H9 (cell line): ENCODE data around the gene PMS1. TPM values are rescaled to one million over a fixed set of nuclear protein-coding genes. Genes with fewer than 3 reads are reported as not detected.

Experiments used
- DNase-seq: peaks from one replicate; pipeline ENCODE4 v3.0.0-alpha.2; 2017
- H2AFZ ChIP-seq: one replicate; pipeline ENCODE4 v1.6.1; 2013; ENCODE audit warnings: mild to moderate bottlenecking, low read length, control low read depth, moderate library complexity
- H2AK5ac ChIP-seq: 2 replicates; pipeline ENCODE4 v1.6.1; 2013; ENCODE audit warnings: low read length, control low read depth, mixed read lengths; ENCODE audit not compliant: insufficient read length
- H2BK120ac ChIP-seq: one replicate; pipeline ENCODE4 v1.6.1; 2013; ENCODE audit warnings: low read depth, mild to moderate bottlenecking, low read length, control low read depth, inconsistent platforms; ENCODE audit not compliant: poor library complexity, severe bottlenecking
- H2BK12ac ChIP-seq: 2 replicates; pipeline ENCODE4 v1.6.1; 2013; ENCODE audit warnings: low read length, control low read depth, mixed read lengths, low read depth; ENCODE audit not compliant: insufficient read length
- H2BK15ac ChIP-seq: 2 replicates; pipeline ENCODE4 v1.6.1; 2013; ENCODE audit warnings: low read depth, low read length, control low read depth
- H2BK20ac ChIP-seq: one replicate; pipeline ENCODE4 v1.6.1; 2013; ENCODE audit warnings: low read depth, mild to moderate bottlenecking, low read length, control low read depth, inconsistent platforms; ENCODE audit not compliant: poor library complexity, severe bottlenecking
- H2BK5ac ChIP-seq: 2 replicates; pipeline ENCODE4 v1.6.1; 2013; ENCODE audit warnings: low read length, control low read depth, mixed read lengths; ENCODE audit not compliant: insufficient read length
- H3K14ac ChIP-seq: 2 replicates; pipeline ENCODE4 v1.6.1; 2013; ENCODE audit warnings: low read length, control low read depth; ENCODE audit not compliant: insufficient read depth
- H3K18ac ChIP-seq: 2 replicates; pipeline ENCODE4 v1.6.1; 2013; ENCODE audit warnings: low read depth, mild to moderate bottlenecking, mixed read lengths, low read length, control low read depth; ENCODE audit not compliant: insufficient read length
- H3K23ac ChIP-seq: 2 replicates; pipeline ENCODE4 v1.6.1; 2013; ENCODE audit warnings: low read length, control low read depth, mixed read lengths, low read depth; ENCODE audit not compliant: insufficient read length
- H3K23me2 ChIP-seq: 2 replicates; pipeline ENCODE4 v1.6.1; 2013; ENCODE audit warnings: low read depth, mild to moderate bottlenecking, mixed read lengths, low read length, control low read depth; ENCODE audit not compliant: insufficient read length, poor library complexity, severe bottlenecking
- H3K27ac ChIP-seq: 2 replicates; pipeline ENCODE4 v1.5.1; 2013; ENCODE audit warnings: low read length, control low read depth, mixed read lengths, low read depth; ENCODE audit not compliant: insufficient read length
- H3K27me3 ChIP-seq: 2 replicates; pipeline ENCODE4 v1.6.1; 2013; ENCODE audit warnings: low read length, control low read depth, inconsistent platforms; ENCODE audit not compliant: insufficient read depth
- H3K4ac ChIP-seq: 2 replicates; pipeline ENCODE4 v1.6.1; 2013; ENCODE audit warnings: low read depth, mild to moderate bottlenecking, control low read depth, inconsistent platforms, low read length, moderate library complexity
- H3K4me1 ChIP-seq: 2 replicates; pipeline ENCODE4 v1.6.1; 2013; ENCODE audit warnings: low read length, control low read depth, inconsistent platforms; ENCODE audit not compliant: insufficient read depth
- H3K4me2 ChIP-seq: 2 replicates; pipeline ENCODE4 v1.6.1; 2013; ENCODE audit warnings: low read length, control low read depth, mixed read lengths; ENCODE audit not compliant: insufficient read length, insufficient read depth
- H3K56ac ChIP-seq: 2 replicates; pipeline ENCODE4 v1.6.1; 2013; ENCODE audit warnings: low read depth, mild to moderate bottlenecking, mixed read lengths, low read length, control low read depth; ENCODE audit not compliant: insufficient read length
- H3K79me1 ChIP-seq: 2 replicates; pipeline ENCODE4 v1.6.1; 2013; ENCODE audit warnings: low read depth, mild to moderate bottlenecking, moderate library complexity, low read length, control low read depth, inconsistent platforms; ENCODE audit not compliant: insufficient read depth, poor library complexity, severe bottlenecking
- H3K79me2 ChIP-seq: 2 replicates; pipeline ENCODE4 v1.6.1; 2013; ENCODE audit warnings: low read length, control low read depth, inconsistent platforms; ENCODE audit not compliant: insufficient read depth
- H3K9ac ChIP-seq: 2 replicates; pipeline ENCODE4 v1.6.1; 2013; ENCODE audit warnings: low read length, control low read depth, mixed read lengths; ENCODE audit not compliant: insufficient read length; ENCODE audit errors: extremely low read depth
- H3K9me3 ChIP-seq: one replicate; pipeline ENCODE4 v1.6.1; 2013; ENCODE audit warnings: low read depth, low read length, inconsistent platforms; ENCODE audit not compliant: control insufficient read depth
- H3T11ph ChIP-seq: one replicate; pipeline ENCODE4 v1.6.1; 2013; ENCODE audit warnings: mild to moderate bottlenecking, low read length, control low read depth, inconsistent platforms
- H4K20me1 ChIP-seq: one replicate; pipeline ENCODE4 v1.6.1; 2013; ENCODE audit not compliant: control insufficient read depth, insufficient read length, insufficient read depth
- H4K5ac ChIP-seq: 2 replicates; pipeline ENCODE4 v1.6.1; 2013; ENCODE audit warnings: low read depth, mild to moderate bottlenecking, mixed read lengths, low read length, control low read depth; ENCODE audit not compliant: insufficient read length
- H4K8ac ChIP-seq: replicated peaks from 2 replicates; pipeline ENCODE4 v1.6.1; 2013; ENCODE audit warnings: low read length, control low read depth, mixed read lengths, low read depth; ENCODE audit not compliant: insufficient read length
- H4K91ac ChIP-seq: 2 replicates; pipeline ENCODE4 v1.6.1; 2013; ENCODE audit warnings: low read depth, mild to moderate bottlenecking, moderate library complexity, mixed read lengths, low read length, control low read depth; ENCODE audit not compliant: insufficient read length
- H3K27ac Mint-ChIP-seq, 3 experiments: 2 replicates in 2 of 3; 3 replicates in 1 of 3; pipeline ENCODE4 v1.8.0; 2020 to 2021; ENCODE audit warnings: mixed read lengths in 3 of 3, mild to moderate bottlenecking in 1 of 3, moderate library complexity in 1 of 3
- H3K27me3 Mint-ChIP-seq: 2 replicates; pipeline ENCODE4 v1.8.0; 2021; ENCODE audit warnings: low read depth, mild to moderate bottlenecking, moderate library complexity, mixed read lengths
- H3K36me3 Mint-ChIP-seq, 3 experiments: 2 replicates in 2 of 3; 3 replicates in 1 of 3; pipeline ENCODE4 v1.8.0; 2020 to 2021; ENCODE audit warnings: low read depth in 3 of 3, mixed read lengths in 3 of 3; ENCODE audit not compliant: insufficient read depth in 1 of 3
- H3K4me1 Mint-ChIP-seq, 2 experiments: 2 replicates each; pipeline ENCODE4 v1.8.0; 2020; ENCODE audit warnings: mixed read lengths in 2 of 2
- H3K4me3 Mint-ChIP-seq, 2 experiments: 2 replicates in 1 of 2; 3 replicates in 1 of 2; pipeline ENCODE4 v1.8.0; 2020 to 2021; ENCODE audit warnings: mild to moderate bottlenecking in 2 of 2, mixed read lengths in 2 of 2, moderate library complexity in 1 of 2
- H3K9me3 Mint-ChIP-seq, 2 experiments: 2 replicates in 1 of 2; 3 replicates in 1 of 2; pipeline ENCODE4 v1.8.0; 2020; ENCODE audit warnings: mild to moderate bottlenecking in 2 of 2, mixed read lengths in 2 of 2, moderate library complexity in 1 of 2
- CTCF ChIP-seq: fragments of 200-600 bp; sonication (generic); conservative IDR thresholded peaks from 3 replicates; pipeline ENCODE4 v1.8.0; 2021; ENCODE audit warnings: antibody characterized with exemption, mild to moderate bottlenecking
- WGBS: extraction: QIAGEN DNeasy Blood & Tissue Kit; methylation state at CpG from one replicate; pipeline ENCODE4 v1.1.7; 2013; ENCODE audit warnings: missing lambda C conversion rate, low lambda C conversion rate, mixed read lengths; ENCODE audit not compliant: insufficient read length; ENCODE audit errors: extremely low coverage; 5-methylcytosine and 5-hydroxymethylcytosine counted together
- total RNA-seq: library from RNA; stranded (reverse); gene quantifications from 2 replicates; pipeline ENCODE4 v1.2.1, GENCODE V29; 2021

PMS1 gene
- total RNA-seq, 1 experiment from 2014 or later, result 47.2 TPM

DNA sequence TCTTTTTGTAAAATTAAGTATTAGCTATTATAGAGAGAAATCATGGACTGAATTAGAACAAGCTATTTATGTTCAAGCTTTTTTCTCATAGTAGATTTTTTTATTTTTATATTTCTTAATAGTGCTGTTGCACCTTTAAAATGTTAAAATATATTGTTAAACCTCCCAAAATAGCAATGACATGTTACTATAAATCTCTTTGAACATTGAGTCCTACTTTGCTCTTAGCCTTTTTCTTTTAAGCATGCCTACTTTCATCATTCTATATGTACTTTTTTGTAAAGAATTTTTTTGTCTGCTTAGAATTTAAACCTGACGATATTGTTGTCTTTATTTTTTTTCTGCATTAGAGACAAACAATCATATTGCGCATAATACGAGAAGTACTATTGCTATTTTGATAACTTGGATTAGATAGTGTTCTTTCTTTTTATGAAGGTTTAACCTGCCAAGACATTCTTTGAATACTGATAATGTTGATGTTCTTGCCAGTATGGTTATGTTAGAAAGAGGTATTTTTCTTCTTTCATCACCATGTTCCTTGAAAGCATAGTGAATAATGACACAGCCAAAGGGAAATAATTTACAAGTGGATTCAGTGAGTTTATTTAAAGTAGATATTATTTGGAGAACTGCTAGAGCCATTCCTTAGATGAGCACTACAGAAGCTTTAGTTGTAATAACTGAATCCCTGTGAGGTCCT, 40.6 kb downstream of the PMS1 start:
- Mint-ChIP-seq H3K4me3 (no peak overlapping the region), H3K27me3 (no peaks in the 10 kb centered on the region), H3K27ac (no peak overlapping the region), H3K9me3 (no peaks in the 10 kb centered on the region), H3K36me3 (peaks cover 0 to 10% (median 7%) of the 10 kb centered on the region in 3 experiments; a peak in 4 of 7 replicates), H3K4me1 (peaks cover 6 to 11% of the 10 kb centered on the region in 2 experiments)
- H3K79me2 ChIP-seq, result no peaks in the 10 kb centered on the region
- H3K18ac ChIP-seq, result no peak overlapping the region
- no peaks in the 10 kb centered on the region for H3K23me2 ChIP-seq
- WGBS, result no CpG with 5 or more reads among the region's 3 CpGs
- no peak overlapping the region for H2BK20ac ChIP-seq
- no peaks in the 10 kb centered on the region for H4K20me1 ChIP-seq
- no peak overlapping the region for H3K56ac ChIP-seq
- H2AK5ac ChIP-seq, result no peak overlapping the region
- H3K4me1 ChIP-seq, result no peaks in the 10 kb centered on the region
- H4K91ac ChIP-seq, result no peak overlapping the region
- H2BK12ac ChIP-seq, result no peak overlapping the region
- H2BK15ac ChIP-seq, result no peak overlapping the region
- H3K4me2 ChIP-seq, result no peak overlapping the region
- no peak overlapping the region for H2BK120ac ChIP-seq
- H3K9me3 ChIP-seq, result no peaks in the 10 kb centered on the region
- H4K5ac ChIP-seq, result no peak overlapping the region
- H3K14ac ChIP-seq, result no peak overlapping the region
- H3T11ph ChIP-seq, result no peak overlapping the region
- no peak overlapping the region for H3K27ac ChIP-seq
- no peak overlapping the region for H3K9ac ChIP-seq
- H3K4ac ChIP-seq, result no peak overlapping the region
- no peak for TF ChIP-seq CTCF
- H3K27me3 ChIP-seq, result no peaks in the 10 kb centered on the region
- no peak overlapping the region for H2BK5ac ChIP-seq
- DNase-seq, result no peak
- no peak overlapping the region for H3K23ac ChIP-seq
- no peak overlapping the region for H2AFZ ChIP-seq
- H3K79me1 ChIP-seq, result no peaks in the 10 kb centered on the region
- H4K8ac ChIP-seq, result no peak overlapping the region
